ENCODE results near the gene CHRNA4.

Gene CHRNA4

GRCh38 chr20:63352811-63353221 lies 8.3 kb downstream of the CHRNA4 start:
- no peak overlapping the region for H3K9ac ChIP-seq

GRCh38 chr20:63351811-63352591 lies 9.1 kb downstream of the CHRNA4 start:
- Histone ChIP-seq H2AFZ (no peak overlapping the region), H3K27me3 (ENCODE audit: control insufficient read depth, insufficient read depth, low read length) (no peaks in the 10 kb centered on the region), H3K9me3 (ENCODE audit: control insufficient read depth, low read length) (no peaks in the 10 kb centered on the region), H3K9ac (no peak overlapping the region), H3K4me2 (ENCODE audit: low read length) (peak overlapping the region; percentile 37), H3K4me3 (ENCODE audit: low read depth, low read length) (no peak overlapping the region), H3K79me2 (peaks cover 60% of the 10 kb centered on the region), H3K36me3 (ENCODE audit: control insufficient read depth, insufficient read depth, low read length) (no peaks in the 10 kb centered on the region), H3K27ac (no peak overlapping the region), H3K4me1 (peaks cover 22% of the 10 kb centered on the region)
- TF ChIP-seq CTCF (IDR thresholded peaks at IDR 0.05): peak; percentile 5

More at GRCh38 chr20:63352811-63353221, 8.3 kb downstream of the CHRNA4 start:
- H3K4me2 ChIP-seq (ENCODE audit: low read length): no peak overlapping the region
- no peak for TF ChIP-seq CTCF (IDR thresholded peaks at IDR 0.05)
- peaks cover 56% of the 10 kb centered on the region for H3K79me2 ChIP-seq
- H3K27me3 ChIP-seq (ENCODE audit: control insufficient read depth, insufficient read depth, low read length): no peaks in the 10 kb centered on the region
- no peaks in the 10 kb centered on the region for H3K36me3 ChIP-seq (ENCODE audit: control insufficient read depth, insufficient read depth, low read length)
- H3K4me1 ChIP-seq: peaks cover 30% of the 10 kb centered on the region
- no peak overlapping the region for H3K27ac ChIP-seq
- no peaks in the 10 kb centered on the region for H3K9me3 ChIP-seq (ENCODE audit: control insufficient read depth, low read length)
- H2AFZ ChIP-seq: no peak overlapping the region
- H3K4me3 ChIP-seq (ENCODE audit: low read depth, low read length): no peak overlapping the region

GRCh38 chr20:63351326-63351700 lies 9.8 kb downstream of the CHRNA4 start:
- Histone ChIP-seq H3K4me1 (peaks cover 18% of the 10 kb centered on the region), H3K4me2 (ENCODE audit: low read length) (no peak overlapping the region), H3K9ac (no peak overlapping the region), H3K36me3 (ENCODE audit: control insufficient read depth, insufficient read depth, low read length) (no peaks in the 10 kb centered on the region), H3K4me3 (ENCODE audit: low read depth, low read length) (no peak overlapping the region), H2AFZ (no peak overlapping the region), H3K27me3 (ENCODE audit: control insufficient read depth, insufficient read depth, low read length) (no peaks in the 10 kb centered on the region), H3K9me3 (ENCODE audit: control insufficient read depth, low read length) (no peaks in the 10 kb centered on the region), H3K27ac (no peak overlapping the region), H3K79me2 (peaks cover 56% of the 10 kb centered on the region)
- no peak for TF ChIP-seq CTCF (IDR thresholded peaks at IDR 0.05)

- Histone ChIP-seq H3K27ac (no peak overlapping the region), H3K36me3 (ENCODE audit: control insufficient read depth, insufficient read depth, low read length) (no peaks in the 10 kb centered on the region), H3K9me3 (ENCODE audit: control insufficient read depth, low read length) (no peaks in the 10 kb centered on the region), H3K4me3 (ENCODE audit: low read depth, low read length) (no peak overlapping the region), H3K9ac (no peak overlapping the region), H3K4me2 (ENCODE audit: low read length) (no peak overlapping the region), H2AFZ (no peak overlapping the region), H3K79me2 (peaks cover 58% of the 10 kb centered on the region), H3K4me1 (peaks cover 18% of the 10 kb centered on the region), H3K27me3 (ENCODE audit: control insufficient read depth, insufficient read depth, low read length) (no peaks in the 10 kb centered on the region)
- TF ChIP-seq CTCF (IDR thresholded peaks at IDR 0.05): no peak
Observed at GRCh38 chr20:63350597-63351325, 10.4 kb downstream of the CHRNA4 start.

All from parathyroid adenoma (tissue), 2 donors.